Liver (tissue), 9 donors: Measurements from ENCODE around the gene TRERF1. TPM values are rescaled to one million over a fixed set of nuclear protein-coding genes. Genes with fewer than 3 reads are reported as not detected.

Experiments
- DNase-seq: peaks from one replicate; pipeline ENCODE4 v3.0.0-alpha.2; 2017; ENCODE audit warnings: low spot score
- H3K27ac ChIP-seq, 2 donors: one replicate each; pipeline ENCODE4 v1.7.0; 2013; ENCODE audit warnings: inconsistent platforms in 2 of 2, low read length in 2 of 2, control low read depth in 1 of 2, low read depth in 1 of 2, mild to moderate bottlenecking in 1 of 2
- H3K27me3 ChIP-seq, 4 donors: one replicate each; pipeline versions ENCODE4 v1.6.1 to v1.7.0; 2013; ENCODE audit warnings: low read length in 3 of 4, inconsistent platforms in 1 of 4, mild to moderate bottlenecking in 1 of 4, moderate library complexity in 1 of 4; ENCODE audit not compliant: control insufficient read depth in 4 of 4, insufficient read depth in 4 of 4
- H3K36me3 ChIP-seq, 4 donors: one replicate each; pipeline versions ENCODE4 v1.6.1 to v1.7.0; 2013; ENCODE audit warnings: low read length in 3 of 4, mild to moderate bottlenecking in 3 of 4, low read depth in 1 of 4, moderate library complexity in 1 of 4; ENCODE audit not compliant: control insufficient read depth in 4 of 4, insufficient read depth in 3 of 4
- H3K4me1 ChIP-seq, 4 donors: one replicate each; pipeline versions ENCODE4 v1.6.1 to v1.7.0; 2013; ENCODE audit warnings: low read length in 3 of 4, mild to moderate bottlenecking in 3 of 4, moderate library complexity in 1 of 4; ENCODE audit not compliant: control insufficient read depth in 4 of 4, insufficient read depth in 4 of 4
- H3K4me3 ChIP-seq, 3 donors: one replicate each; pipeline versions ENCODE4 v1.6.1 to v1.7.0; 2013; ENCODE audit warnings: low read length in 3 of 3, control low read depth in 1 of 3, low read depth in 1 of 3, mild to moderate bottlenecking in 1 of 3
- H3K9ac ChIP-seq, 2 donors: one replicate each; pipeline ENCODE4 v1.7.0; 2013; ENCODE audit warnings: low read length in 2 of 2, mild to moderate bottlenecking in 2 of 2, moderate library complexity in 2 of 2, control low read depth in 1 of 2, low read depth in 1 of 2
- H3K9me3 ChIP-seq, 4 donors: one replicate each; pipeline versions ENCODE4 v1.6.1 to v1.7.0; 2013; ENCODE audit warnings: low read length in 3 of 4; ENCODE audit not compliant: control insufficient read depth in 4 of 4
- EGR1 ChIP-seq, 2 donors: IDR thresholded peaks; 2 replicates each; pipeline ENCODE4 v1.6.1; 2016 to 2018; ENCODE audit warnings: antibody characterized with exemption in 2 of 2, low read depth in 2 of 2
- FOXA1 ChIP-seq: IDR thresholded peaks from 2 replicates; pipeline ENCODE4 v1.6.1; 2016; ENCODE audit warnings: antibody characterized with exemption
- FOXA2 ChIP-seq: IDR thresholded peaks from 2 replicates; pipeline ENCODE4 v1.6.1; 2016; ENCODE audit warnings: antibody characterized with exemption
- GABPA ChIP-seq, 2 donors: IDR thresholded peaks in 1 of 2; conservative IDR thresholded peaks in 1 of 2; 2 replicates each; pipeline ENCODE4 v1.6.1; 2016; ENCODE audit warnings: antibody characterized with exemption in 2 of 2, mild to moderate bottlenecking in 1 of 2, moderate library complexity in 1 of 2
- HNF4A ChIP-seq, 2 donors: conservative IDR thresholded peaks; 2 replicates each; pipeline ENCODE4 v1.6.1; 2016; ENCODE audit warnings: antibody characterized with exemption in 2 of 2, mild to moderate bottlenecking in 2 of 2
- HNF4G ChIP-seq: IDR thresholded peaks from 2 replicates; pipeline ENCODE4 v1.6.1; 2016; ENCODE audit warnings: antibody characterized with exemption
- JUND ChIP-seq, 2 donors: IDR thresholded peaks; 2 replicates each; pipeline ENCODE4 v1.6.1; 2016; ENCODE audit warnings: antibody characterized with exemption in 2 of 2
- NR2F2 ChIP-seq: IDR thresholded peaks from 2 replicates; pipeline ENCODE4 v1.6.1; 2016; ENCODE audit warnings: antibody characterized with exemption
- RAD21 ChIP-seq, 2 donors: IDR thresholded peaks; 2 replicates each; pipeline ENCODE4 v1.6.1; 2016; ENCODE audit warnings: antibody characterized with exemption in 2 of 2, mild to moderate bottlenecking in 2 of 2
- RXRA ChIP-seq, 2 donors: IDR thresholded peaks; 2 replicates each; pipeline ENCODE4 v1.6.1; 2017 to 2018; ENCODE audit warnings: antibody characterized with exemption in 2 of 2, mild to moderate bottlenecking in 1 of 2
- SP1 ChIP-seq: IDR thresholded peaks from 2 replicates; pipeline ENCODE4 v1.6.1; 2018; ENCODE audit warnings: antibody characterized with exemption, mild to moderate bottlenecking
- TAF1 ChIP-seq: conservative IDR thresholded peaks from 2 replicates; pipeline ENCODE4 v1.6.1; 2016; ENCODE audit warnings: antibody characterized with exemption, mild to moderate bottlenecking
- YY1 ChIP-seq: IDR thresholded peaks from 2 replicates; pipeline ENCODE4 v1.6.1; 2016; ENCODE audit warnings: antibody characterized with exemption, mild to moderate bottlenecking
- WGBS: extraction: QIAGEN DNeasy Blood & Tissue Kit; methylation state at CpG from one replicate; pipeline ENCODE4 v1.1.7; 2013; 5-methylcytosine and 5-hydroxymethylcytosine counted together
- polyA plus RNA-seq, 2 donors: library from polyadenylated mRNA; stranded (reverse) in 1 of 2; unstranded in 1 of 2; fragments of 200-250 nt in 1 of 2; fragments of >200 nt in 1 of 2; fragmentation: Nextera tagmentation in 1 of 2; extraction: Ambion mirVana in 1 of 2; gene quantifications; one replicate each; pipeline versions ENCODE4 v1.2.1 to v1.2.3, GENCODE V29; 2013 to 2015
- total RNA-seq, 2 donors: library from RNA; depleted of rRNA; stranded (reverse); fragments of >200 nt; gene quantifications; one replicate each; pipeline ENCODE4 v1.2.3, GENCODE V29; 2014
- TF ChIP-seq, protein P1 (sequence below): IDR thresholded peaks from 2 replicates; pipeline ENCODE4 v1.6.1; 2016; ENCODE audit warnings: antibody characterized with exemption
- TF ChIP-seq, protein P2 (sequence below): IDR thresholded peaks from 2 replicates; pipeline ENCODE4 v1.6.1; 2016; ENCODE audit warnings: antibody characterized with exemption
- TF ChIP-seq, protein P3 (sequence below): IDR thresholded peaks from 2 replicates; pipeline ENCODE4 v1.6.1; 2016; ENCODE audit warnings: antibody characterized with exemption, mild to moderate bottlenecking
- TF ChIP-seq, protein P4 (sequence below): IDR thresholded peaks from 2 replicates; pipeline ENCODE4 v1.6.1; 2016; ENCODE audit warnings: antibody characterized with exemption
- donor health status: healthy.
- donor health status: healthy.
- donor health status: healthy.
- donor health status: healthy.
- donor health status: healthy.

TRERF1 gene
- total and polyA plus RNA-seq, 4 donors: 0.33 to 1.3 (median 0.68) TPM

DNA sequence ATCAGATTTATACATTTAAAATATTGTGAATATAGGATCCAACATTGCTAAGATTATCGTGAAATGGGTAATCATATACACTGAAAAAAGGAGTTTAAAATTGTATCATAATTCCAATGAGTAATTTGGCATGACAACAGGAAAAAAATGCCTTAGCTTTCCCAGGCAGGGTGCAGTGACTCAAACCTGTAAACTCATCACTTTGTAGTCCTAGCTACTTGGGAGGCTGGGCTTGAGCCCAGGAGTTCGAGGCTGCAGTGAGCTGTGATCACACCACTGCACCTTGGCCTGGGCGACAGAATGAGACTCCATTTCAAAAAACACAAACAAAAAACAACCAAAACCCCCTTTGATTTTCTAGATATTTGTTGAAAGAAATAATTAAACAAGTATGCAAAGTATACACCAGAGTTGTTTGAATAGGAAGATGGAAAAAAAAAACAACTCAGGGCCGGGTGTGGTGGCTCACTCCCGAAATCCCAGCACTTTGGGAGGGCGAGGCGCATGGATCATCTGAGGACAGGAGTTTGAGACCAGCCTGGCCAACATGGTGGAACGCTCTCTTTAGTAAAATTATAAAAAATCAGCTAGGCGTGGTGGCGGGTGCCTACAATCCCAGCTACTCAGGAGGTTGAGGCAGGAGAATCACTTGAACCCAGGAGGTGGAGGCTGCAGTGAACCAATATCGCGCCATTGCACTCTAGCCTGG is 98.7 kb downstream of the TRERF1 start:
- no peak for DNase-seq
- no peak overlapping the region for H3K9ac ChIP-seq
- TF ChIP-seq RXRA (IDR thresholded peaks at IDR 0.05): no peak
- no peak for TF ChIP-seq RAD21 (IDR thresholded peaks at IDR 0.05)
- TF ChIP-seq, protein P1, sequence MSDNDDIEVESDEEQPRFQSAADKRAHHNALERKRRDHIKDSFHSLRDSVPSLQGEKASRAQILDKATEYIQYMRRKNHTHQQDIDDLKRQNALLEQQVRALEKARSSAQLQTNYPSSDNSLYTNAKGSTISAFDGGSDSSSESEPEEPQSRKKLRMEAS: no peak
- TF ChIP-seq HNF4A (conservative IDR thresholded peaks at IDR 0.05): no peak
- no peak for TF ChIP-seq FOXA1
- TF ChIP-seq EGR1 (IDR thresholded peaks at IDR 0.05; ENCODE audit: low read depth in 2 of 2): no peak
- TF ChIP-seq GABPA (IDR thresholded peaks at IDR 0.05 in 1 of 2, conservative IDR thresholded peaks at IDR 0.05 in 1 of 2): no peak
- TF ChIP-seq NR2F2: no peak
- TF ChIP-seq, protein P2, sequence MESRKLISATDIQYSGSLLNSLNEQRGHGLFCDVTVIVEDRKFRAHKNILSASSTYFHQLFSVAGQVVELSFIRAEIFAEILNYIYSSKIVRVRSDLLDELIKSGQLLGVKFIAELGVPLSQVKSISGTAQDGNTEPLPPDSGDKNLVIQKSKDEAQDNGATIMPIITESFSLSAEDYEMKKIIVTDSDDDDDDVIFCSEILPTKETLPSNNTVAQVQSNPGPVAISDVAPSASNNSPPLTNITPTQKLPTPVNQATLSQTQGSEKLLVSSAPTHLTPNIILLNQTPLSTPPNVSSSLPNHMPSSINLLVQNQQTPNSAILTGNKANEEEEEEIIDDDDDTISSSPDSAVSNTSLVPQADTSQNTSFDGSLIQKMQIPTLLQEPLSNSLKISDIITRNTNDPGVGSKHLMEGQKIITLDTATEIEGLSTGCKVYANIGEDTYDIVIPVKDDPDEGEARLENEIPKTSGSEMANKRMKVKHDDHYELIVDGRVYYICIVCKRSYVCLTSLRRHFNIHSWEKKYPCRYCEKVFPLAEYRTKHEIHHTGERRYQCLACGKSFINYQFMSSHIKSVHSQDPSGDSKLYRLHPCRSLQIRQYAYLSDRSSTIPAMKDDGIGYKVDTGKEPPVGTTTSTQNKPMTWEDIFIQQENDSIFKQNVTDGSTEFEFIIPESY: no peak
- no peak for TF ChIP-seq JUND (IDR thresholded peaks at IDR 0.05)
- TF ChIP-seq SP1: no peak
- TF ChIP-seq, protein P3, sequence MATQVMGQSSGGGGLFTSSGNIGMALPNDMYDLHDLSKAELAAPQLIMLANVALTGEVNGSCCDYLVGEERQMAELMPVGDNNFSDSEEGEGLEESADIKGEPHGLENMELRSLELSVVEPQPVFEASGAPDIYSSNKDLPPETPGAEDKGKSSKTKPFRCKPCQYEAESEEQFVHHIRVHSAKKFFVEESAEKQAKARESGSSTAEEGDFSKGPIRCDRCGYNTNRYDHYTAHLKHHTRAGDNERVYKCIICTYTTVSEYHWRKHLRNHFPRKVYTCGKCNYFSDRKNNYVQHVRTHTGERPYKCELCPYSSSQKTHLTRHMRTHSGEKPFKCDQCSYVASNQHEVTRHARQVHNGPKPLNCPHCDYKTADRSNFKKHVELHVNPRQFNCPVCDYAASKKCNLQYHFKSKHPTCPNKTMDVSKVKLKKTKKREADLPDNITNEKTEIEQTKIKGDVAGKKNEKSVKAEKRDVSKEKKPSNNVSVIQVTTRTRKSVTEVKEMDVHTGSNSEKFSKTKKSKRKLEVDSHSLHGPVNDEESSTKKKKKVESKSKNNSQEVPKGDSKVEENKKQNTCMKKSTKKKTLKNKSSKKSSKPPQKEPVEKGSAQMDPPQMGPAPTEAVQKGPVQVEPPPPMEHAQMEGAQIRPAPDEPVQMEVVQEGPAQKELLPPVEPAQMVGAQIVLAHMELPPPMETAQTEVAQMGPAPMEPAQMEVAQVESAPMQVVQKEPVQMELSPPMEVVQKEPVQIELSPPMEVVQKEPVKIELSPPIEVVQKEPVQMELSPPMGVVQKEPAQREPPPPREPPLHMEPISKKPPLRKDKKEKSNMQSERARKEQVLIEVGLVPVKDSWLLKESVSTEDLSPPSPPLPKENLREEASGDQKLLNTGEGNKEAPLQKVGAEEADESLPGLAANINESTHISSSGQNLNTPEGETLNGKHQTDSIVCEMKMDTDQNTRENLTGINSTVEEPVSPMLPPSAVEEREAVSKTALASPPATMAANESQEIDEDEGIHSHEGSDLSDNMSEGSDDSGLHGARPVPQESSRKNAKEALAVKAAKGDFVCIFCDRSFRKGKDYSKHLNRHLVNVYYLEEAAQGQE: no peak
- TF ChIP-seq, protein P4, sequence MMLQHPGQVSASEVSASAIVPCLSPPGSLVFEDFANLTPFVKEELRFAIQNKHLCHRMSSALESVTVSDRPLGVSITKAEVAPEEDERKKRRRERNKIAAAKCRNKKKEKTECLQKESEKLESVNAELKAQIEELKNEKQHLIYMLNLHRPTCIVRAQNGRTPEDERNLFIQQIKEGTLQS: no peak
- H3K27ac ChIP-seq: no peak overlapping the region
- H3K36me3 ChIP-seq: no peaks in the 10 kb centered on the region
- 92% methylated on average over 12 of the region's 12 CpGs for WGBS
- H3K27me3 ChIP-seq: no peaks in the 10 kb centered on the region
- no peaks in the 10 kb centered on the region for H3K4me1 ChIP-seq
- H3K4me3 ChIP-seq: no peak overlapping the region
- H3K9me3 ChIP-seq: no peaks in the 10 kb centered on the region

DNA sequence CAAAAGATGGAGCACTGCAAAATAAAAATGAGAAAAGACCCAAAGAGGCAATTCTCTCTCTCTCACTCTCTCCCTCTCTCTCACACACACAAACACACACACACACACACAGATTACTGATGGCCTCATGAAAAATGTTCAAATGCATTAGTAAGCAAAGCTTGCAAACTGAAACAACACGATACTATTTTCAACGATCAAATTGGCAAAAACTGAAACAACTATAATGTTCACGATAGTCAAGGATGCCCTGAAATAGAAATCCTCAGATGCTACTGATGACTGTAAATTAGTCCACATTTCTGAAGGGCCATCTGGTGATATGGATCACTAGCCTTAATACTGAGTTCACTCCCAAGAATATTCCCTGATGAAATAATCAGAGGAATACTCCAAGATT is 100.8 kb downstream of the TRERF1 start:
- WGBS: 84% methylated on average over 3 of the region's 3 CpGs
- H3K9ac ChIP-seq: no peak overlapping the region
- DNase-seq: no peak
- no peaks in the 10 kb centered on the region for H3K9me3 ChIP-seq
- no peak overlapping the region for H3K4me3 ChIP-seq
- peaks cover 0 to 2% (median 0%) of the 10 kb centered on the region in 4 donors for H3K27me3 ChIP-seq
- TF ChIP-seq FOXA2 (no peak), YY1 (no peak), TAF1 (no peak), JUND (IDR thresholded peaks at IDR 0.05) (no peak), HNF4G (no peak), EGR1 (IDR thresholded peaks at IDR 0.05; ENCODE audit: low read depth in 2 of 2) (no peak), RXRA (IDR thresholded peaks at IDR 0.05) (no peak), FOXA1 (no peak), RAD21 (IDR thresholded peaks at IDR 0.05) (no peak), SP1 (no peak)
- TF ChIP-seq, protein P4: no peak
- TF ChIP-seq, protein P3: no peak
- H3K4me1 ChIP-seq: no peaks in the 10 kb centered on the region
- H3K27ac ChIP-seq: no peak overlapping the region
- H3K36me3 ChIP-seq: no peaks in the 10 kb centered on the region
